Left ventricle myocardium inferior (tissue), 1 donor: ENCODE results near the gene CBLL2. TPM values are rescaled to one million over a fixed set of nuclear protein-coding genes. Genes with fewer than 3 reads are reported as not detected.
A peak's percentile ranks its signal among the peaks of the same experiment; 100 is the strongest.
"Not testable (repeated sequence)": the region's sequence is repeated elsewhere in the genome, so short reads cannot be mapped to it uniquely, and the experiment has no call there.

Experiments used
- DNase-seq: peaks from one replicate; pipeline ENCODE4 v3.0.0-alpha.2; 2020
- H3K27ac ChIP-seq: fragments of 200-600 bp; replicated peaks from 2 replicates; pipeline ENCODE4 v1.8.0; 2021
- H3K27me3 ChIP-seq: fragments of 200-600 bp; 2 replicates; pipeline ENCODE4 v1.8.0; 2021; ENCODE audit warnings: low read depth
- H3K36me3 ChIP-seq: fragments of 200-600 bp; 2 replicates; pipeline ENCODE4 v1.8.0; 2021
- H3K4me1 ChIP-seq: fragments of 200-600 bp; 2 replicates; pipeline ENCODE4 v1.8.0; 2021
- H3K4me3 ChIP-seq: fragments of 200-600 bp; 2 replicates; pipeline ENCODE4 v1.8.0; 2021; ENCODE audit warnings: mild to moderate bottlenecking, moderate library complexity
- H3K9me3 ChIP-seq: fragments of 200-600 bp; replicated peaks from 2 replicates; pipeline ENCODE4 v1.8.0; 2021
- intact Hi-C: fragments of 100-400 bp; cut with micrococcal nuclease; formaldehyde crosslinking; loops from one replicate; pipeline ENCODE4 v1.11.0; 2022
- total RNA-seq: library from RNA; stranded (reverse); fragmentation: NEBNext Ultra II Directional; extraction: Animal tissue kit (Norgen Biotek cat#: 25700); gene quantifications from one replicate; pipeline ENCODE4 v1.2.1, GENCODE V29; 2021
- TF ChIP-seq, protein P1 (sequence below): fragments of 200-600 bp; IDR thresholded peaks from 2 replicates; pipeline ENCODE4 v1.8.0; 2021; ENCODE audit warnings: antibody characterized with exemption, mild to moderate bottlenecking, borderline replicate concordance
- donor health status: DM: no; HTN: yes; CAD: no; lungs with severe emphysema.

Gene CBLL2
- total RNA-seq, 1 donor from 2014 or later: not detected

DNA sequence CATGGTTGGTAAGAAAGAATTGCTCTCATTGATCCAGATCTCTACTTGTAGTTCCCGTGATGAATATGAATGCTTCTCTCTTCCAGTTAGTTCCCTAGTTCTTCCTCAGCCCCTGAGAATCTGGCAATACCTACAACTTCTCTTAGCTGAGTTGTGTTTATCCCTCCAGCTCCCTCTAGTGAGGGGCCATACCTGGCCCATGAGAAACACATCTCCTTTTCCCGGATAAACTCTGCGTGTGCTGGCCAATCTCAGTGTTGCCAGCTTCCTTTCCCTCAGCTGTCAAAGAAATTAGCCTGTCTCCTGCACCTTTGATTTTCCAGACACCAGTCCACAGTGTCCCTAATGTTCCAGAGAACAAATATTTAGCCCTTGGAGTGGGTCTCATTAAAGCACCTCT lies 5.7 kb downstream of the CBLL2 start:
- Histone ChIP-seq H3K27ac (no peak overlapping the region), H3K4me1 (no peaks in the 10 kb centered on the region), H3K4me3 (no peak overlapping the region), H3K27me3 (no peaks in the 10 kb centered on the region), H3K36me3 (no peaks in the 10 kb centered on the region), H3K9me3 (no peaks in the 10 kb centered on the region)
- TF ChIP-seq, protein P1, sequence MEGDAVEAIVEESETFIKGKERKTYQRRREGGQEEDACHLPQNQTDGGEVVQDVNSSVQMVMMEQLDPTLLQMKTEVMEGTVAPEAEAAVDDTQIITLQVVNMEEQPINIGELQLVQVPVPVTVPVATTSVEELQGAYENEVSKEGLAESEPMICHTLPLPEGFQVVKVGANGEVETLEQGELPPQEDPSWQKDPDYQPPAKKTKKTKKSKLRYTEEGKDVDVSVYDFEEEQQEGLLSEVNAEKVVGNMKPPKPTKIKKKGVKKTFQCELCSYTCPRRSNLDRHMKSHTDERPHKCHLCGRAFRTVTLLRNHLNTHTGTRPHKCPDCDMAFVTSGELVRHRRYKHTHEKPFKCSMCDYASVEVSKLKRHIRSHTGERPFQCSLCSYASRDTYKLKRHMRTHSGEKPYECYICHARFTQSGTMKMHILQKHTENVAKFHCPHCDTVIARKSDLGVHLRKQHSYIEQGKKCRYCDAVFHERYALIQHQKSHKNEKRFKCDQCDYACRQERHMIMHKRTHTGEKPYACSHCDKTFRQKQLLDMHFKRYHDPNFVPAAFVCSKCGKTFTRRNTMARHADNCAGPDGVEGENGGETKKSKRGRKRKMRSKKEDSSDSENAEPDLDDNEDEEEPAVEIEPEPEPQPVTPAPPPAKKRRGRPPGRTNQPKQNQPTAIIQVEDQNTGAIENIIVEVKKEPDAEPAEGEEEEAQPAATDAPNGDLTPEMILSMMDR: peak; percentile 20
- no peak for DNase-seq
- intact Hi-C loops: no loop called here

DNA sequence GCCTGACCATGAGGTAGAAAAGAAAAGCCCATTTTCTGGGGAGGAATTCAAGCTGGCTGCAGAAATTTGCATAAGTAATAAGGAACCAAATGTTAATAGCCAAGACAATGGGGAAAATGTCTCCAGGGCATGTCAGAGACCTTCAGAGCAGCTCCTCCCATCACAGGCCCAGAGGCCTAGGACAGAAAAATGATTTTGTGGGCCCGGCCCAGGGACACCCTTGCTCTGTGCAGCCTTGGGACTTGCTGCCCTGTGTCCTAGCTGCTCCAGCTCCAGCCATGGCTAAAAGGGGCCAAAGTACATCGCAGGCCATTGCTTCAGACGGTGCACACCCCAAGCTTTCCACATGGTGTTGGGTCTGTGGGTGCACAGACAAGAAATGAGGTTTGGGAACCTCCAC lies 16.5 kb downstream of the CBLL2 start:
- H3K4me1 ChIP-seq, H3K36me3 ChIP-seq, intact Hi-C loops, H3K27ac ChIP-seq, DNase-seq, H3K9me3 ChIP-seq, H3K27me3 ChIP-seq, H3K4me3 ChIP-seq: not testable (repeated sequence)

GRCh38 chrX:22296871-22297270 lies 24.2 kb downstream of the CBLL2 start:
- TF ChIP-seq, protein P1: no peak
- Histone ChIP-seq H3K9me3 (no peaks in the 10 kb centered on the region), H3K27ac (no peak overlapping the region), H3K4me1 (no peaks in the 10 kb centered on the region), H3K27me3 (no peaks in the 10 kb centered on the region), H3K36me3 (no peaks in the 10 kb centered on the region), H3K4me3 (no peak overlapping the region)
- intact Hi-C loops: no loop called here
- no peak for DNase-seq

DNA sequence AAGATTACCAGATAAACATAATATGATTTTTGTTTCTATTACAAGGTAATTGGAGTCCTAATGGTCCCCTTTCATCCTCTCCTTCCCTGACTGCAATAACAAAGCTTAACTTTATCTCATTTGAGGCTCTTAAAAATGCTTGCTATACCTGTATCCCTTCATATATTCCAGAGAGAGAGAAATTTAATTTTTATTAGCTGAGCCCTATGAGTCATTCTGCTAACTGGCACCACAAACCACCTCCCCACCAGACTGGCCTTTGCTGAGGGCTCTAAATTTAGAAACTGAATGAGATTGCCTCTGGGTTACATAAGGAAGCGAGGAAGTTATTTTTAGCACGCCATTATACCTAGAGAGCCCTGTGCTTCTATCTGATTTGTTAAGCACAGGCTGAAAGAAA lies 27.4 kb downstream of the CBLL2 start:
- TF ChIP-seq, protein P1: no peak
- H3K27ac ChIP-seq: peak overlapping the region; percentile 67
- no peaks in the 10 kb centered on the region for H3K9me3 ChIP-seq
- H3K27me3 ChIP-seq: no peaks in the 10 kb centered on the region
- intact Hi-C loops: no loop called here
- H3K36me3 ChIP-seq: no peaks in the 10 kb centered on the region
- H3K4me1 ChIP-seq: no peaks in the 10 kb centered on the region
- no peak for DNase-seq
- H3K4me3 ChIP-seq: no peak overlapping the region

DNA sequence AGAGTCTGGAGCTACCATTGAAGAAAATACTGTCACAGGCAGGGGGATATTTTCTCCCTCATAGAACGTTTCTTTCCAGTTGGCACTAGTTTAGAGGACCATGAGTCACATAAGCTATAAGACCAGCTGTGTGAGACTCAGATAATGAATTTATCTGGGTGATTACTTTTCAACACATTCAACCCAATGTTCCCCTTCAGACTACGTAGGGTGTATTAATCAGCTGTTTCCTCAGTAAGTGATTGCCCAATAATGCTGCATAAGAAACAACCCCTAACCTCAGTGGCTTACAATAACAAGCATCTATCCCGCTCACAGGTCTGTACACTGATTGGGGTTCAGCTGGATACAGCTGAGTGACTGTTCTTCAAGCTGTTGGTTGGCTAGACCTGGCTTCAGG lies 38.1 kb downstream of the CBLL2 start:
- Histone ChIP-seq H3K27me3 (no peaks in the 10 kb centered on the region), H3K4me1 (no peaks in the 10 kb centered on the region), H3K36me3 (no peaks in the 10 kb centered on the region), H3K9me3 (no peaks in the 10 kb centered on the region), H3K4me3 (no peak overlapping the region), H3K27ac (no peak overlapping the region)
- intact Hi-C loops: no loop called here
- DNase-seq: no peak
- TF ChIP-seq, protein P1: no peak

DNA sequence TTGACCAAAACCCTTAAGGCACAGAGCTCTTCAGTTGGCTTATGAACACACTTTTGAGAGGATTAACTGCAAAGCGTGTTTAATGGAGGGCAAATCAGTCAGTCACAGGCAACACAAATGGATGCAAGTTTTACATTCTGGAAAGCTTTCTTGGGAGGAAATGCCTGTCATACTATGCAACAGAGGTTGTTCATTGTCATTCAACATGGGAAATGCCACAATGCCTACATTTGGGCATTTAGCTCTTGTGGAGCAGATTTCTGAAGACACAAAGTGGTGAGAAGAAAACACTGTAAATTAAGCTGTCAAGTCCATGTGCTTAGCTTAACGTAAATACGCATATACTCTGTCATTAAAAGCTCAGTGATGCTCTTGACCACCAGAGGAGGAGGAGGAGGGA lies 41.1 kb downstream of the CBLL2 start:
- intact Hi-C loops: no loop called here
- DNase-seq: no peak
- TF ChIP-seq, protein P1: no peak
- Histone ChIP-seq H3K9me3 (no peaks in the 10 kb centered on the region), H3K27ac (no peak overlapping the region), H3K27me3 (no peaks in the 10 kb centered on the region), H3K4me1 (no peaks in the 10 kb centered on the region), H3K4me3 (no peak overlapping the region), H3K36me3 (no peaks in the 10 kb centered on the region)
